T-helper 1 cell treated with Interleukin-12 subunit alpha and Interleukin-12 subunit beta and Interleukin-4 antibody, amounts not matched to agents 30 μg/mL and 1 μg/mL, for 36 hours (primary cell): ENCODE data around the gene MRPL51.
A peak's percentile ranks its signal among the peaks of the same experiment; 100 is the strongest.
"Not testable (repeated sequence)": the region's sequence is repeated elsewhere in the genome, so short reads cannot be mapped to it uniquely, and the experiment has no call there.

Experiments
- H3K27ac Mint-ChIP-seq: one replicate; pipeline ENCODE4 v1.8.0; 2021; ENCODE audit warnings: mild to moderate bottlenecking, mixed read lengths
- H3K27me3 Mint-ChIP-seq: one replicate; pipeline ENCODE4 v1.8.0; 2021; ENCODE audit warnings: low read depth, mixed read lengths
- H3K36me3 Mint-ChIP-seq: one replicate; pipeline ENCODE4 v1.8.0; 2021; ENCODE audit warnings: low read depth, mixed read lengths
- H3K4me1 Mint-ChIP-seq: one replicate; pipeline ENCODE4 v1.8.0; 2021; ENCODE audit warnings: low read depth, mixed read lengths
- H3K4me3 Mint-ChIP-seq: one replicate; pipeline ENCODE4 v1.8.0; 2021; ENCODE audit warnings: mild to moderate bottlenecking, moderate library complexity, mixed read lengths
- H3K9me3 Mint-ChIP-seq: one replicate; pipeline ENCODE4 v1.8.0; 2021; ENCODE audit warnings: mixed read lengths

The MRPL51 gene

DNA sequence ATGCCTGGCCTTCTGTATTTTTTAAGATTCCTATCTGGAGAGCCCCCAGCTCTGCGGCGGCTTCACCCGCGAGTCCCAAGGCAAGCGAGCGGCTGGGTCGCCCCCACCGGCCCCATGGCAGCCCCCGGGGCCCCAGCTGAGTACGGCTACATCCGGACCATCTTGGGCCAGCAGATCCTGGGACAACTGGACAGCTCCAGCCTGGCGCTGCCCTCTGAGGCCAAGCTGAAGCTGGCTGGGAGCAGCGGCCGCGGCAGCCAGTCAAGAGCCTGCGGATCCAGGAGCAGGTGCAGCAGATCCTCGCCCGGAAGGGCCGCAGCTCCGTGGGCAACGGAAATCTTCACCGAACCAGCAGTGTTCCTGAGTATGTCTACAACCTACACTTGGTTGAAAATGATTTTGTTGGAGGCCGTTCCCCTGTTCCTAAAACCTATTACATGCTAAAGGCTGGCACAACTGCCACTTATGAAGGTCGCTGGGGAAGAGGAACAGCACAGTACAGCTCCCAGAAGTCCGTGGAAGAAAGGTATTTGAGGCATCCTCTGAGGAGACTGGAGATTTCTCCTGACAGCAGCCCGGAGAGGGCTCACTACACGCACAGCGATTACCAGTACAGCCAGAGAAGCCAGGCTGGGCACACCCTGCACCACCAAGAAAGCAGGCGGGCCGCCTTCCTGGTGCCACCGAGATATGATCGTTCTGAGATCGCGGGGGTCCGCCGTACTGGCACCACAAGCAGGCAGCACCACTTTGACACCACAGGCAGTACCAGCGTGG is 15.3 kb downstream of the MRPL51 start:
- H3K27ac Mint-ChIP-seq, H3K9me3 Mint-ChIP-seq, H3K4me1 Mint-ChIP-seq, H3K36me3 Mint-ChIP-seq, H3K4me3 Mint-ChIP-seq: not testable (repeated sequence)
- H3K27me3 Mint-ChIP-seq: peaks cover 14% of the 10 kb centered on the region

DNA sequence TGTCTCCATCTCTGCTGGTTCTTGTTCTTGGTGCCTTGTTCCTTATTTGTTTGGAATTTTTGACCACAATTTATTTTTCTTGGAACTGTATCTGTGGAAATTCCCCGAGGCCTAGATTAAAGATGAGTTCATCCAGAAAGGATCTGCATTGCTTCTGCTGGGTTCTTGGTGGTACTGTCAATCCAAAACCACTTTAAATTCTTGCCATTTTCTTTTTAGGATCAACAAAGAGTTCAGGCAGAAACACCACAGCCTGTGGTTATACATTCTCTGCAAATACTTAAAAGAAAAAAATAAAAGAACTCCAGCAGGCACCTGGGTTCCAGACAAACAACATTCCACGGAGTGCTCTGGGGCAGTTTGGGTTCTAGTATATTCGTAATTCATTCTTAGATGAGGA is 16.6 kb downstream of the MRPL51 start:
- H3K36me3 Mint-ChIP-seq: peaks cover 2% of the 10 kb centered on the region
- no peak overlapping the region for H3K27ac Mint-ChIP-seq
- H3K27me3 Mint-ChIP-seq: peaks cover 14% of the 10 kb centered on the region
- peaks cover 11% of the 10 kb centered on the region for H3K4me1 Mint-ChIP-seq
- H3K4me3 Mint-ChIP-seq: no peak overlapping the region
- peaks cover 4% of the 10 kb centered on the region for H3K9me3 Mint-ChIP-seq

GRCh38 chr12:6475233-6475975 is 17.7 kb downstream of the MRPL51 start:
- H3K4me1 Mint-ChIP-seq: peaks cover 17% of the 10 kb centered on the region
- H3K4me3 Mint-ChIP-seq, H3K9me3 Mint-ChIP-seq, H3K36me3 Mint-ChIP-seq, H3K27ac Mint-ChIP-seq: not testable (repeated sequence)
- H3K27me3 Mint-ChIP-seq: peaks cover 16% of the 10 kb centered on the region

GRCh38 chr12:6472491-6472890 is 20.6 kb downstream of the MRPL51 start:
- Mint-ChIP-seq H3K4me1 (peaks cover 37% of the 10 kb centered on the region), H3K27ac (no peak overlapping the region), H3K27me3 (peaks cover 6% of the 10 kb centered on the region), H3K9me3 (peaks cover 4% of the 10 kb centered on the region), H3K4me3 (no peak overlapping the region), H3K36me3 (peaks cover 20% of the 10 kb centered on the region)

DNA sequence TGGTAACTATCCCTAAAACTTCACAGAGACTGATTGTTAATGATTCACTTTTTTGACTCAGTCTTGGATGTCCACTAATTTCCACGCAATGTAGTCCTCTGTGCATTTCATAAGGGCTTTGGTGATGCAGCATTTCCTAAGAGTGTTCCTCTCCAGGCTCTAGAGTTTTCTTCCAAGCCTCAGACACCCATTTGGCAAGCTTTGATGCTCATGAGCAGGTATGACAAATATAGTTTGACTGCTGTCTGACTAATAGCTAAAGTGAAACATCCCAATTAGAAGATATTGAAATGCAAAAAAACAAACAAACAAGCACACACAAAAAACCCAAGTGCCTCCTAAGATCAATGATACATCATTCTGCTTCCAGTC is 21.1 kb downstream of the MRPL51 start:
- H3K27ac Mint-ChIP-seq: peak overlapping the region; percentile 22
- no peak overlapping the region for H3K4me3 Mint-ChIP-seq
- H3K27me3 Mint-ChIP-seq: peaks cover 6% of the 10 kb centered on the region

GRCh38 chr12:6470375-6471163 is 22.5 kb downstream of the MRPL51 start, which contains the start of gene VAMP1:
VAMP1 (minus strand) TSS chr12:6470677; CDS start chr12:6470531, 146 bp downstream.
- H3K27me3 Mint-ChIP-seq: peaks cover 3% of the 10 kb centered on the region
- H3K9me3 Mint-ChIP-seq: no peaks in the 10 kb centered on the region
- H3K4me3 Mint-ChIP-seq: peak within 1 kb of the TSS; percentile 90
- H3K4me1 Mint-ChIP-seq: peaks cover 50% of the 10 kb centered on the region
- H3K36me3 Mint-ChIP-seq: peaks cover 35% of the 10 kb centered on the region
- H3K27ac Mint-ChIP-seq: peak within 1 kb of the TSS; percentile 88

More for the DNA sequence above, 21.1 kb downstream of the MRPL51 start:
- Mint-ChIP-seq H3K9me3 (peaks cover 4% of the 10 kb centered on the region), H3K36me3 (peaks cover 24% of the 10 kb centered on the region), H3K4me1 (peaks cover 42% of the 10 kb centered on the region)

DNA sequence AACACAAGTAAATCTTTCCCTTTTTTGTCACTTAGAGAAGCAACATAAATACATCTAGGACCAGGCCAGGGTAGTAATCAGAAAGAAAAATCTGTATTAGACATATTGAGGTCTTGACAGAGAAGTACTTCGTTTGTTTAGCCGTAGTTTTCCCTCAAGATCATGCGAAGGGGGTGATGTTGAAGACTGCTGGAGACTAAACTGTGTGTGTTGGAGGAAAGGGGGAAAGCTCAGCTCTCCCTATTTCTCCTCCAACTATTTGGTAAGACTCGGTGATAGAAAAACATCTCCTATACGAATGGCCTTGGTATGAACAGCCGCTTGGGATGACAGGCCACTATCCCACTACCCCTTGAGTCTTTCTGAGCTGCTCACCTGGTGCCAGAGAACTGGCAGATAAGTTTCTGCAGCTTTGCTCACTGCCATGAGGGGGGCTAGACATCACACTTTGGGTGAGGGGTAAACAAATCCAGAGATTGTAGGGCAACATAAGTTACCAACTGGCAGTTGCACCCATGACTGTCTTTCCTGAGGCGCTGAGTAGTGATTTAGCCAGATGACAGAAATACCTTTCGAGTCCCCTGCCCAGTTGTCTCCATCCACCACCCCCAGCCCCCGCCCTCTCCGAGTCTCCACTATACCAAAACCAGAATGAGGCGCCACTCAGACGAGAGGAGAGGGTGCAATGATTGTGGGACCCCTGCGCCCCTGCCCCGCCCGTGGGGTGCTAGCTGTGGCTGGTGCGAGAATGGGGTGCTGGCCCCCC is 23.3 kb downstream of the MRPL51 start:
- H3K4me3 Mint-ChIP-seq: peak overlapping the region; percentile 90
- H3K27ac Mint-ChIP-seq: peak overlapping the region; percentile 88
- peaks cover 39% of the 10 kb centered on the region for H3K36me3 Mint-ChIP-seq
- H3K27me3 Mint-ChIP-seq: peaks cover 3% of the 10 kb centered on the region
- no peaks in the 10 kb centered on the region for H3K9me3 Mint-ChIP-seq
- H3K4me1 Mint-ChIP-seq: peaks cover 54% of the 10 kb centered on the region

GRCh38 chr12:6469092-6469491 is 24.0 kb downstream of the MRPL51 start:
- Mint-ChIP-seq H3K36me3 (peaks cover 46% of the 10 kb centered on the region), H3K4me3 (peak overlapping the region; percentile 90), H3K4me1 (peaks cover 61% of the 10 kb centered on the region), H3K27me3 (peaks cover 3% of the 10 kb centered on the region), H3K27ac (peak overlapping the region; percentile 88), H3K9me3 (no peaks in the 10 kb centered on the region)

- Mint-ChIP-seq H3K4me1 (peaks cover 67% of the 10 kb centered on the region), H3K36me3 (peaks cover 54% of the 10 kb centered on the region), H3K27ac (peak overlapping the region; percentile 88), H3K27me3 (peaks cover 3% of the 10 kb centered on the region), H3K4me3 (peak overlapping the region; percentile 90), H3K9me3 (no peaks in the 10 kb centered on the region)
These were observed 24.8 kb downstream of the MRPL51 start for GRCh38 chr12:6468283-6468575.

GRCh38 chr12:6467571-6468282 is 25.3 kb downstream of the MRPL51 start:
- Mint-ChIP-seq H3K4me3 (peak overlapping the region; percentile 90), H3K27ac (peak overlapping the region; percentile 11), H3K36me3 (peaks cover 59% of the 10 kb centered on the region), H3K4me1 (peaks cover 72% of the 10 kb centered on the region)
- H3K9me3 Mint-ChIP-seq, H3K27me3 Mint-ChIP-seq: not testable (repeated sequence)

- H3K27ac Mint-ChIP-seq: peak overlapping the region; percentile 76
- peaks cover 76% of the 10 kb centered on the region for H3K4me1 Mint-ChIP-seq
- H3K27me3 Mint-ChIP-seq, H3K9me3 Mint-ChIP-seq: not testable (repeated sequence)
- H3K36me3 Mint-ChIP-seq: peaks cover 68% of the 10 kb centered on the region
- peak overlapping the region; percentile 59 for H3K4me3 Mint-ChIP-seq
These were observed 26.3 kb downstream of the MRPL51 start for GRCh38 chr12:6466751-6467150.

DNA sequence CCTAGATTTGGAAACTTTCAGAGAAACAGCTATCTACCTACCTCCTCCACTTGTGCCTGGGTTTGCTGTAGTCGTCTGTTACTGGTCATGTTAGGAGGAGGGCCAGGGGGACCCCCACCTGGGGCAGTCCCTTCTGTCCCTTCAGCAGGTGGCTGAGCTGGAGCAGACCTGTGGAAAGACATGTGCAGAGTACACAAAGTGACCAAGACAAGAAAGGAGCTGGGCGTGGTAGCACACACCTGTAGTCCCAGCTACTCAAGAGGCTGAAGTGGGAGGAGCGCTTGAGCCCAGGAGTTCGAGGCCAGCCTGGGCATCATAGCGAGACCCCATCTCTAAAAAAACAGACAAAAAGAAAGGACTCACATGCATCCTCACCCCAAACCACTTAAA is 26.9 kb downstream of the MRPL51 start:
- peak overlapping the region; percentile 76 for H3K27ac Mint-ChIP-seq
- peaks cover 76% of the 10 kb centered on the region for H3K4me1 Mint-ChIP-seq
- peaks cover 73% of the 10 kb centered on the region for H3K36me3 Mint-ChIP-seq
- no peak overlapping the region for H3K4me3 Mint-ChIP-seq
- H3K9me3 Mint-ChIP-seq: no peaks in the 10 kb centered on the region
- peaks cover 2% of the 10 kb centered on the region for H3K27me3 Mint-ChIP-seq

DNA sequence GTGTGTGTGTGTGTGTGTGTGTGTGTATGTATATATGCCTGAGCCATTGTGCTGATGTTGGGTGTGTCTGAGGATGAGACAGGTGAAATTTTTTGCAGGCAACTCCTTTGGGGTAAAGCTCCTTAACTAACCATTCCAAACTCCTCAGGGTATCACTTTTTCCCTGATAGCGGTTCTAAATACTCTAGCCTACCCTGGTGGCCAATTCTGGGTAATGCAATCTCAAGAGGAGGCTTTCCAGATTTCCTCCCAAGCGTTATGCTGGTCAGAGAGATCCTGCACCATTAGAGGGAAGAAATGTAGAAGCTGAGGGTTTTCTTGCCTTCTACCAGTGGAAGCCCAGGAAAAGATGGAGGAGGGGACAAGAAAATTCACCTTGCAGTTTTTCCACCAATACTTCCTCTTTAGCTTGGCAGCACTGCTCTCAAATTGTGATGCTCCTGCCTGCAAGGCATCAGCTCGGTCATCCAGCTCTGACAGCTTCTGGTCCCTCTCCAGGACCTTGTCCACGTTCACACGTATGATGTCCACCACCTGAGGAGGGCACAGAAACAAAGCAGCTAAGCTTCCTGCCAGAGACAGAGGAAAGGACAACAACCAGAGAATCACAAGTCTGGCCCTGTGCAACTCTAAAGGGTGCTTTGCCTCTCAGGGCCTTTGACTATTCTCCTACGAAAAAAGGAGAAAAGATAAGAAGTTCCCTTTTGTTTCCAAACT is 27.4 kb downstream of the MRPL51 start:
- H3K4me1 Mint-ChIP-seq: peaks cover 79% of the 10 kb centered on the region
- no peaks in the 10 kb centered on the region for H3K27me3 Mint-ChIP-seq
- H3K27ac Mint-ChIP-seq: peak overlapping the region; percentile 68
- H3K4me3 Mint-ChIP-seq: no peak overlapping the region
- no peaks in the 10 kb centered on the region for H3K9me3 Mint-ChIP-seq
- H3K36me3 Mint-ChIP-seq: peaks cover 78% of the 10 kb centered on the region
